HepG2 (cell line): ENCODE results near the gene TWNK. TPM values are rescaled to one million over a fixed set of nuclear protein-coding genes. Genes with fewer than 3 reads are reported as not detected.

Experiments used
- CBFB ChIP-seq: sonication (generic); formaldehyde crosslinking; IDR thresholded peaks from 2 replicates; pipeline ENCODE4 v1.4.0; 2020; ENCODE audit warnings: missing genetic modification reagents
- CHCHD3 ChIP-seq: sonication (generic); formaldehyde crosslinking; IDR thresholded peaks from 2 replicates; pipeline ENCODE4 v1.8.0; 2022; ENCODE audit warnings: mild to moderate bottlenecking, missing genetic modification reagents, moderate library complexity
- FOXJ3 ChIP-seq: sonication (generic); formaldehyde crosslinking; IDR thresholded peaks from 2 replicates; pipeline ENCODE4 v1.4.0; 2020; ENCODE audit warnings: missing genetic modification reagents, mild to moderate bottlenecking, borderline replicate concordance
- GLI4 ChIP-seq: sonication (generic); formaldehyde crosslinking; IDR thresholded peaks from 2 replicates; pipeline ENCODE4 v1.5.1; 2020; ENCODE audit warnings: missing genetic modification reagents, mild to moderate bottlenecking, moderate library complexity, borderline replicate concordance
- RAD21 ChIP-seq: fragments of 450-650 bp; formaldehyde crosslinking; IDR thresholded peaks from 2 replicates; pipeline ENCODE4 v1.5.0; 2020; ENCODE audit warnings: mild to moderate bottlenecking
- RBFOX2 ChIP-seq: fragments of 200-400 bp; formaldehyde crosslinking; IDR thresholded peaks from 2 replicates; pipeline ENCODE4 v1.6.1; 2017; ENCODE audit warnings: low read depth, mild to moderate bottlenecking, low read length
- REXO4 ChIP-seq: sonication (generic); formaldehyde crosslinking; IDR thresholded peaks from 2 replicates; pipeline ENCODE4 v1.8.0; 2022; ENCODE audit warnings: missing genetic modification reagents, mild to moderate bottlenecking, borderline replicate concordance
- RFX1 ChIP-seq: fragments of 450-650 bp; IDR thresholded peaks from 2 replicates; pipeline ENCODE4 v1.6.1; 2017
- RFX5 ChIP-seq: IDR thresholded peaks from 2 replicates; pipeline ENCODE4 v1.6.1; 2011; ENCODE audit warnings: low read depth, low read length, improper control_type of control experiment
- RFXANK ChIP-seq: IDR thresholded peaks from 2 replicates; pipeline ENCODE4 v1.6.1; 2016
- SSRP1 ChIP-seq: IDR thresholded peaks from 2 replicates; pipeline ENCODE4 v1.6.1; 2016; ENCODE audit warnings: control low read depth
- THYN1 ChIP-seq: sonication (generic); formaldehyde crosslinking; IDR thresholded peaks from 2 replicates; pipeline ENCODE4 v1.8.1; 2023; ENCODE audit warnings: low read depth, mild to moderate bottlenecking, moderate library complexity, missing genetic modification reagents, borderline replicate concordance
- ZBTB42 ChIP-seq: sonication (generic); formaldehyde crosslinking; IDR thresholded peaks from 2 replicates; pipeline ENCODE4 v1.5.0; 2020; ENCODE audit warnings: mild to moderate bottlenecking, missing genetic modification reagents
- ZNF138 ChIP-seq: sonication (generic); formaldehyde crosslinking; IDR thresholded peaks from 2 replicates; pipeline ENCODE4 v1.5.0; 2020; ENCODE audit warnings: mild to moderate bottlenecking, low read depth, missing genetic modification reagents
- ZNF180 ChIP-seq: sonication (generic); formaldehyde crosslinking; IDR thresholded peaks from 2 replicates; pipeline ENCODE4 v1.4.0; 2020; ENCODE audit warnings: low read depth, missing genetic modification reagents, borderline replicate concordance
- ZNF282 ChIP-seq: fragments of 450-650 bp; IDR thresholded peaks from 2 replicates; pipeline ENCODE4 v1.6.1; 2018; ENCODE audit not compliant: partially characterized antibody
- ZNF33B ChIP-seq: sonication (generic); formaldehyde crosslinking; IDR thresholded peaks from 2 replicates; pipeline ENCODE4 v1.5.1; 2020; ENCODE audit warnings: mild to moderate bottlenecking, missing genetic modification reagents
- ZNF383 ChIP-seq: sonication (generic); formaldehyde crosslinking; IDR thresholded peaks from 2 replicates; pipeline ENCODE4 v1.4.0; 2020; ENCODE audit warnings: missing genetic modification reagents, mild to moderate bottlenecking, borderline replicate concordance
- ZNF484 ChIP-seq: sonication (generic); formaldehyde crosslinking; IDR thresholded peaks from 2 replicates; pipeline ENCODE4 v1.5.1; 2020; ENCODE audit warnings: mild to moderate bottlenecking, low read depth, missing genetic modification reagents, borderline replicate concordance
- ZNF501 ChIP-seq: sonication (generic); formaldehyde crosslinking; IDR thresholded peaks from 2 replicates; pipeline ENCODE4 v1.5.1; 2020; ENCODE audit warnings: mild to moderate bottlenecking, moderate library complexity, missing genetic modification reagents
- ZNF629 ChIP-seq: sonication (generic); formaldehyde crosslinking; conservative IDR thresholded peaks from 2 replicates; pipeline ENCODE4 v1.5.0; 2020; ENCODE audit warnings: missing genetic modification reagents
- ZNF766 ChIP-seq: sonication (generic); formaldehyde crosslinking; IDR thresholded peaks from 2 replicates; pipeline ENCODE4 v1.5.0; 2020; ENCODE audit warnings: missing genetic modification reagents, borderline replicate concordance
- ZSCAN9 ChIP-seq: IDR thresholded peaks from 2 replicates; pipeline ENCODE4 v1.6.1; 2016; ENCODE audit warnings: borderline replicate concordance
- polyA plus RNA-seq, 8 experiments: library from polyadenylated mRNA; depleted of rRNA in 3 of 8; stranded (reverse) in 7 of 8; unstranded in 1 of 8; fragments of >200 nt; fragmentation: Illumina TruSeq in 4 of 8; extraction: Trizol in 4 of 8; gene quantifications; 2 replicates each; pipeline versions ENCODE4 v1.2.1 to v1.2.3, GENCODE V29; 2011 to 2016; ENCODE audit warnings: low read depth in 4 of 8, missing spikeins in 1 of 8, mixed read lengths in 1 of 8; ENCODE audit not compliant: insufficient read depth in 1 of 8
- total RNA-seq, 5 experiments: library from RNA; depleted of rRNA; stranded (reverse); fragments of >200 nt; fragmentation: Illumina TruSeq; extraction: Trizol; gene quantifications; 2 replicates each; pipeline ENCODE4 v1.2.3, GENCODE V29; 2016; ENCODE audit warnings: low read depth in 1 of 5
- TF ChIP-seq, protein P1 (sequence below): sonication (generic); formaldehyde crosslinking; IDR thresholded peaks from 2 replicates; pipeline ENCODE4 v1.8.0; 2022; ENCODE audit warnings: mild to moderate bottlenecking, missing genetic modification reagents, moderate library complexity
- TF ChIP-seq, protein P2 (sequence below): sonication (generic); formaldehyde crosslinking; conservative IDR thresholded peaks from 2 replicates; pipeline ENCODE4 v1.4.0; 2020; ENCODE audit warnings: missing genetic modification reagents
- TF ChIP-seq, protein P3 (sequence below): sonication (generic); formaldehyde crosslinking; IDR thresholded peaks from 2 replicates; pipeline ENCODE4 v1.8.0; 2022; ENCODE audit warnings: missing genetic modification reagents, mild to moderate bottlenecking, inconsistent platforms, borderline replicate concordance

Gene TWNK
- total and polyA plus RNA-seq, 2 of the 13 experiments (the other 11 are each of a cell fraction or from before 2014, with no cell fraction given): 10.7 to 16.5 TPM

DNA sequence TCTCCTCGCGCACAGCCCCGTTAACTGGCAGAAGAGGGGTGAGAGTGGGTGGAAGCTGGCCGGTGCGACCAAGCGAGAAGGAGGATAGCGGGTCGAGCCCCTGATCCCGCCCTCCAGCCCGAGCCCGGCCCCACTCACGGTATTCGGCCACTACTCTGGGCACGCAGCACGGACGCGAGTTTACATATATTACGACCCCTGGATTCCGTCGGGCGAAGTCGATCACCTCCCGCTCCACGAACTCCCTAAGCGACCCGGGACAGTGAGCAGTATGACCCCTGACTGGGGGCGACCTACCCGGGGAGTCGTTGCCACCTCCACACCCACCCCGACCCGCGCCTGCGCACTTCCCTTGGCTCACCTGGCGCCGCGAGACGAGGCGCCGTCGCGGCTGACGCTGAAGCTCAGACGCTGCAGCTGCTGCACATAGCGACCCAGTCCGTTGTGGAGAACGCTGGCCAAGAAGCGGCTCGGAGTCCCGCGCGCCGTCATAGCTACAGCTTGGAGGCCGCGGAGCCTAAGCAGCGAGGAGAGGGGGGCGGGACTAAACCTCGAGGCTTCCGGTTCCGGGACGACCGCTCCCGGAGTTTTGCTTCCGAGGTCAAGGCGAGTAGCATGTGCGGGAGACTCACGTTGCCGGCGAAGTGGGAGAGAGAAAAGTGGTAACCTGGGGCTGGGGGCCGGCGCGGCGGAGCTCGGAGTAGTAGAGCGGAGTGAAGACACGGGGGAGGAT lies at the start of gene TWNK, which contains the start of gene MRPL43 (continued):
- TF ChIP-seq, protein P1, sequence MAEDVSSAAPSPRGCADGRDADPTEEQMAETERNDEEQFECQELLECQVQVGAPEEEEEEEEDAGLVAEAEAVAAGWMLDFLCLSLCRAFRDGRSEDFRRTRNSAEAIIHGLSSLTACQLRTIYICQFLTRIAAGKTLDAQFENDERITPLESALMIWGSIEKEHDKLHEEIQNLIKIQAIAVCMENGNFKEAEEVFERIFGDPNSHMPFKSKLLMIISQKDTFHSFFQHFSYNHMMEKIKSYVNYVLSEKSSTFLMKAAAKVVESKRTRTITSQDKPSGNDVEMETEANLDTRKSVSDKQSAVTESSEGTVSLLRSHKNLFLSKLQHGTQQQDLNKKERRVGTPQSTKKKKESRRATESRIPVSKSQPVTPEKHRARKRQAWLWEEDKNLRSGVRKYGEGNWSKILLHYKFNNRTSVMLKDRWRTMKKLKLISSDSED (CRISPR knock-in tag): 0 out of 2 replicates have a peak, but pooled peaks have one; percentile 92
- TF ChIP-seq CHCHD3 (CRISPR knock-in tag) (no peak), RFXANK (CRISPR knock-in tag) (no peak), ZNF501 (CRISPR knock-in tag) (peak; percentile 96), FOXJ3 (CRISPR knock-in tag) (peak; percentile 72; the same call in 1 of the 2 replicates), ZNF766 (CRISPR knock-in tag) (peak; percentile 74; the same call in 1 of the 2 replicates), ZNF484 (CRISPR knock-in tag) (no peak), ZNF33B (CRISPR knock-in tag) (no peak; the same call in 1 of the 2 replicates), ZBTB42 (no peak), REXO4 (no peak), RFX1 (no peak), CBFB (CRISPR knock-in tag) (peak; percentile 65; the same call in 1 of the 2 replicates), RBFOX2 (peak; percentile 98), ZNF180 (CRISPR knock-in tag) (no peak), ZNF138 (CRISPR knock-in tag) (no peak), RAD21 (CRISPR knock-in tag) (no peak), SSRP1 (CRISPR knock-in tag) (peak; percentile 91), ZNF629 (CRISPR knock-in tag) (0 out of 2 replicates have a peak, but pooled peaks have one; percentile 4), ZSCAN9 (CRISPR knock-in tag) (no peak), ZNF383 (CRISPR knock-in tag) (no peak), ZNF282 (no peak), GLI4 (CRISPR knock-in tag) (0 out of 2 replicates have a peak, but pooled peaks have one; percentile 57), RFX5 (no peak), THYN1 (CRISPR knock-in tag) (no peak)
- TF ChIP-seq, protein P2, sequence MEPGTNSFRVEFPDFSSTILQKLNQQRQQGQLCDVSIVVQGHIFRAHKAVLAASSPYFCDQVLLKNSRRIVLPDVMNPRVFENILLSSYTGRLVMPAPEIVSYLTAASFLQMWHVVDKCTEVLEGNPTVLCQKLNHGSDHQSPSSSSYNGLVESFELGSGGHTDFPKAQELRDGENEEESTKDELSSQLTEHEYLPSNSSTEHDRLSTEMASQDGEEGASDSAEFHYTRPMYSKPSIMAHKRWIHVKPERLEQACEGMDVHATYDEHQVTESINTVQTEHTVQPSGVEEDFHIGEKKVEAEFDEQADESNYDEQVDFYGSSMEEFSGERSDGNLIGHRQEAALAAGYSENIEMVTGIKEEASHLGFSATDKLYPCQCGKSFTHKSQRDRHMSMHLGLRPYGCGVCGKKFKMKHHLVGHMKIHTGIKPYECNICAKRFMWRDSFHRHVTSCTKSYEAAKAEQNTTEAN: peak; percentile 30; the same call in 1 of the 2 replicates
- TF ChIP-seq, protein P3, sequence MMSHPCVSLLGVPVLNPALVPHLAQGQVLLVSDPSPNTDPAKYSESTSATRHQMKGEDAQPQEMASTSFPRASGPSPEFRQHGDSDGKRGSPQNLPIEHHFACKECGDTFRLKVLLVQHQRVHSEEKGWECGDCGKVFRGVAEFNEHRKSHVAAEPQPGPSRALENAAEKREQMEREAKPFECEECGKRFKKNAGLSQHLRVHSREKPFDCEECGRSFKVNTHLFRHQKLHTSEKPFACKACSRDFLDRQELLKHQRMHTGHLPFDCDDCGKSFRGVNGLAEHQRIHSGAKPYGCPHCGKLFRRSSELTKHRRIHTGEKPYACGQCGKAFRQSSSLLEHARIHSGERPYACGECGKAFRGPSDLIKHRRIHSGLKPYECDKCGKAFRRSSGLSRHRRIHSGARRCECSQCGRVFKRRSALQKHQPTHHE (CRISPR knock-in tag): no peak
